ENCODE data around the gene CWC25. TPM values are rescaled to one million over a fixed set of nuclear protein-coding genes. Genes with fewer than 3 reads are reported as not detected.

The CWC25 gene
- total and polyA plus RNA-seq, 9 of the 15 experiments (the other 6 are each of a cell fraction or from before 2014, with no cell fraction given): 16.5 to 27.4 (median 23.0) TPM

GRCh38 chr17:38752308-38753070, 72.6 kb downstream of the CWC25 start, which contains the start of gene PSMB3 (continued):
- TF ChIP-seq, protein P1, sequence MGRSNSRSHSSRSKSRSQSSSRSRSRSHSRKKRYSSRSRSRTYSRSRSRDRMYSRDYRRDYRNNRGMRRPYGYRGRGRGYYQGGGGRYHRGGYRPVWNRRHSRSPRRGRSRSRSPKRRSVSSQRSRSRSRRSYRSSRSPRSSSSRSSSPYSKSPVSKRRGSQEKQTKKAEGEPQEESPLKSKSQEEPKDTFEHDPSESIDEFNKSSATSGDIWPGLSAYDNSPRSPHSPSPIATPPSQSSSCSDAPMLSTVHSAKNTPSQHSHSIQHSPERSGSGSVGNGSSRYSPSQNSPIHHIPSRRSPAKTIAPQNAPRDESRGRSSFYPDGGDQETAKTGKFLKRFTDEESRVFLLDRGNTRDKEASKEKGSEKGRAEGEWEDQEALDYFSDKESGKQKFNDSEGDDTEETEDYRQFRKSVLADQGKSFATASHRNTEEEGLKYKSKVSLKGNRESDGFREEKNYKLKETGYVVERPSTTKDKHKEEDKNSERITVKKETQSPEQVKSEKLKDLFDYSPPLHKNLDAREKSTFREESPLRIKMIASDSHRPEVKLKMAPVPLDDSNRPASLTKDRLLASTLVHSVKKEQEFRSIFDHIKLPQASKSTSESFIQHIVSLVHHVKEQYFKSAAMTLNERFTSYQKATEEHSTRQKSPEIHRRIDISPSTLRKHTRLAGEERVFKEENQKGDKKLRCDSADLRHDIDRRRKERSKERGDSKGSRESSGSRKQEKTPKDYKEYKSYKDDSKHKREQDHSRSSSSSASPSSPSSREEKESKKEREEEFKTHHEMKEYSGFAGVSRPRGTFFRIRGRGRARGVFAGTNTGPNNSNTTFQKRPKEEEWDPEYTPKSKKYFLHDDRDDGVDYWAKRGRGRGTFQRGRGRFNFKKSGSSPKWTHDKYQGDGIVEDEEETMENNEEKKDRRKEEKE (IDR thresholded peaks at IDR 0.05; ENCODE audit: borderline replicate concordance in 1 of 2, control insufficient read depth in 1 of 2, low read depth in 2 of 2, low read length in 1 of 2): no peak
- peak; percentile 100 for TF ChIP-seq PKNOX1 (IDR thresholded peaks at IDR 0.05)
- TF ChIP-seq ZHX1 (conservative IDR thresholded peaks at IDR 0.05; ENCODE audit: low read length): no peak
- TF ChIP-seq, protein P2, sequence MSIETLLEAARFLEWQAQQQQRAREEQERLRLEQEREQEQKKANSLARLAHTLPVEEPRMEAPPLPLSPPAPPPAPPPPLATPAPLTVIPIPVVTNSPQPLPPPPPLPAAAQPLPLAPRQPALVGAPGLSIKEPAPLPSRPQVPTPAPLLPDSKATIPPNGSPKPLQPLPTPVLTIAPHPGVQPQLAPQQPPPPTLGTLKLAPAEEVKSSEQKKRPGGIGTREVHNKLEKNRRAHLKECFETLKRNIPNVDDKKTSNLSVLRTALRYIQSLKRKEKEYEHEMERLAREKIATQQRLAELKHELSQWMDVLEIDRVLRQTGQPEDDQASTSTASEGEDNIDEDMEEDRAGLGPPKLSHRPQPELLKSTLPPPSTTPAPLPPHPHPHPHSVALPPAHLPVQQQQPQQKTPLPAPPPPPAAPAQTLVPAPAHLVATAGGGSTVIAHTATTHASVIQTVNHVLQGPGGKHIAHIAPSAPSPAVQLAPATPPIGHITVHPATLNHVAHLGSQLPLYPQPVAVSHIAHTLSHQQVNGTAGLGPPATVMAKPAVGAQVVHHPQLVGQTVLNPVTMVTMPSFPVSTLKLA (conservative IDR thresholded peaks at IDR 0.05): peak; percentile 99
- TF ChIP-seq TEAD1 (CRISPR knock-in tag; IDR thresholded peaks at IDR 0.05): 0 out of 4 replicates have a peak, but pooled peaks of 1 of the 2 experiments have one; percentile 35
- TF ChIP-seq, protein P3, sequence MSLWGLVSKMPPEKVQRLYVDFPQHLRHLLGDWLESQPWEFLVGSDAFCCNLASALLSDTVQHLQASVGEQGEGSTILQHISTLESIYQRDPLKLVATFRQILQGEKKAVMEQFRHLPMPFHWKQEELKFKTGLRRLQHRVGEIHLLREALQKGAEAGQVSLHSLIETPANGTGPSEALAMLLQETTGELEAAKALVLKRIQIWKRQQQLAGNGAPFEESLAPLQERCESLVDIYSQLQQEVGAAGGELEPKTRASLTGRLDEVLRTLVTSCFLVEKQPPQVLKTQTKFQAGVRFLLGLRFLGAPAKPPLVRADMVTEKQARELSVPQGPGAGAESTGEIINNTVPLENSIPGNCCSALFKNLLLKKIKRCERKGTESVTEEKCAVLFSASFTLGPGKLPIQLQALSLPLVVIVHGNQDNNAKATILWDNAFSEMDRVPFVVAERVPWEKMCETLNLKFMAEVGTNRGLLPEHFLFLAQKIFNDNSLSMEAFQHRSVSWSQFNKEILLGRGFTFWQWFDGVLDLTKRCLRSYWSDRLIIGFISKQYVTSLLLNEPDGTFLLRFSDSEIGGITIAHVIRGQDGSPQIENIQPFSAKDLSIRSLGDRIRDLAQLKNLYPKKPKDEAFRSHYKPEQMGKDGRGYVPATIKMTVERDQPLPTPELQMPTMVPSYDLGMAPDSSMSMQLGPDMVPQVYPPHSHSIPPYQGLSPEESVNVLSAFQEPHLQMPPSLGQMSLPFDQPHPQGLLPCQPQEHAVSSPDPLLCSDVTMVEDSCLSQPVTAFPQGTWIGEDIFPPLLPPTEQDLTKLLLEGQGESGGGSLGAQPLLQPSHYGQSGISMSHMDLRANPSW (CRISPR knock-in tag; IDR thresholded peaks at IDR 0.05): no peak
- TF ChIP-seq TAF7 (tag; IDR thresholded peaks at IDR 0.05): 0 out of 2 replicates have a peak, but pooled peaks have one; percentile 50
- TF ChIP-seq KAT2B (IDR thresholded peaks at IDR 0.05; ENCODE audit: low read depth, low read length): no peak
- TF ChIP-seq HNRNPLL (IDR thresholded peaks at IDR 0.05; ENCODE audit: low read depth, low read length, poor library complexity, severe bottlenecking): peak; percentile 58
- peak; percentile 42; the same call in 1 of the 2 replicates for TF ChIP-seq JUN (IDR thresholded peaks at IDR 0.05; ENCODE audit: borderline replicate concordance, low read depth, low read length)
- TF ChIP-seq JUN (CRISPR knock-in tag; IDR thresholded peaks at IDR 0.05; ENCODE audit: borderline replicate concordance): no peak
- TF ChIP-seq MYC (IDR thresholded peaks at IDR 0.05; ENCODE audit: low read depth, low read length): peak; percentile 100
- TF ChIP-seq MYC (CRISPR knock-in tag; IDR thresholded peaks at IDR 0.05; ENCODE audit: borderline replicate concordance, low read depth): peak; percentile 91

Data from K562 (cell line).